SK-N-MC (cell line): ENCODE measurements around the gene ZNF512.
"Not testable (repeated sequence)": the region's sequence is repeated elsewhere in the genome, so short reads cannot be mapped to it uniquely, and the experiment has no call there.

Experiments
- DNase-seq: peaks from one replicate; pipeline ENCODE4 v3.0.0-alpha.2; 2011; ENCODE audit warnings: low read depth, low spot score
- H3K27ac ChIP-seq: fragments of 200-600 bp; sonication (generic); 2 replicates; pipeline ENCODE4 v1.5.1; 2016; ENCODE audit warnings: mixed run types
- H3K36me3 ChIP-seq: fragments of 200-600 bp; sonication (generic); 2 replicates; pipeline ENCODE4 v1.6.1; 2017; ENCODE audit warnings: antibody characterized with exemption, low read length, mixed read lengths; ENCODE audit not compliant: insufficient read depth
- H3K4me3 ChIP-seq: fragments of 200-600 bp; sonication (generic); 2 replicates; pipeline ENCODE4 v1.5.1; 2016
- H3K9ac ChIP-seq: fragments of 200-600 bp; sonication (generic); 2 replicates; pipeline ENCODE4 v1.8.0; 2017; ENCODE audit warnings: mixed run types, mixed read lengths; ENCODE audit not compliant: insufficient read length
- H3K9me3 ChIP-seq: fragments of 200-600 bp; sonication (generic); 2 replicates; pipeline ENCODE4 v1.6.1; 2017; ENCODE audit warnings: low read depth, mild to moderate bottlenecking, antibody characterized with exemption, low read length, moderate library complexity, mixed read lengths
- EZH2 ChIP-seq: fragments of 200-600 bp; sonication (generic); IDR thresholded peaks from one replicate; pipeline ENCODE4 v1.6.1; 2017; ENCODE audit warnings: antibody characterized with exemption
- FOXP2 ChIP-seq: optimal IDR thresholded peaks from 2 replicates; pipeline ENCODE3; 2011; ENCODE audit warnings: mild to moderate bottlenecking, moderate library complexity; ENCODE audit not compliant: insufficient read depth; ENCODE audit errors: extremely low read length, control extremely low read depth
- POLR2AphosphoS5 ChIP-seq: IDR thresholded peaks from 2 replicates; pipeline ENCODE4 v1.6.1; 2012; ENCODE audit warnings: mild to moderate bottlenecking, low read depth, low read length, borderline replicate concordance

ZNF512 gene

GRCh38 chr2:27593240-27593639, 10.4 kb downstream of the ZNF512 start:
- no peaks in the 10 kb centered on the region; the same call in 1 of the 2 replicates for H3K9me3 ChIP-seq
- H3K27ac ChIP-seq = no peak overlapping the region
- TF ChIP-seq EZH2 (no peak), POLR2AphosphoS5 (no peak), FOXP2 (no peak)

DNA sequence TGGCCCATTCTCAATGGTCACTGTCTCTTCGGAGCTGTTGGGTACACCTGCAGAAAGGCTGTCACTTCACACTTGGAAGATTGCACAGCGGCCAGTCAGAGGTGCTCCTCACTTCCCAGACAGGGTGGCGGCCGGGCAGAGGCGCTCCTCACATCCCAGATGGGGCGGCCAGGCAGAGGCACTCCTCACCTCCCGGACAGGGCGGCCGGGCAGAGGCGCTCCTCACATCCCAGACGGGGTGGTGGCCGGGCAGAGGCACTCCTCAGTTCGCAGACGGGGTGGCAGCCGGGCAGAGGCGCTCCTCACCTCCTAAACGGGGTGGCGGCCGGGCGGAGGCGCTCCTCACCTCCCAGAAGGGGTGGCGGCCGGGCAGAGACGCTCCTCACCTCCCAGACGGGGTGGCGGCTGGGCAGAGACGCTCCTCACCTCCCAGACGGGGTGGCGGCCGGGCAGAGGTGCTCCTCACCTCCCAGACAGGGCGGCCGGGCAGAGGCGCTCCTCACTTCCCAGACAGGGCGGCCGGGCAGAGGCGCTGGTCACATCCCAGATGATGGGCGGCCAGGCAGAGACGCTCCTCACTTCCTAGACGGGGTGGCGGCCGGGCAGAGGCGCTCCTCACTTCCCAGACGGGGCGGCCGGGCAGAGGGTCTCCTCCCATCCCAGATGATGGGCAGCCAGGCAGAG, 11.3 kb downstream of the ZNF512 start:
- not testable (repeated sequence) for H3K9ac ChIP-seq, H3K9me3 ChIP-seq, DNase-seq, H3K27ac ChIP-seq, H3K4me3 ChIP-seq, H3K36me3 ChIP-seq

More at GRCh38 chr2:27593240-27593639, 10.4 kb downstream of the ZNF512 start:
- Histone ChIP-seq H3K4me3 (no peak overlapping the region), H3K9ac (no peak overlapping the region), H3K36me3 (peaks cover 8% of the 10 kb centered on the region; the same call in 1 of the 2 replicates)
- DNase-seq = no peak

- not testable (repeated sequence) for H3K27ac ChIP-seq, H3K4me3 ChIP-seq, H3K9ac ChIP-seq, DNase-seq, H3K9me3 ChIP-seq
- peaks cover 21% of the 10 kb centered on the region for H3K36me3 ChIP-seq
Measured at GRCh38 chr2:27595412-27595811, 12.6 kb downstream of the ZNF512 start.

GRCh38 chr2:27596627-27597026, 13.8 kb downstream of the ZNF512 start:
- DNase-seq = no peak
- no peak overlapping the region for H3K27ac ChIP-seq
- no peak overlapping the region for H3K4me3 ChIP-seq
- H3K36me3 ChIP-seq = peaks cover 33% of the 10 kb centered on the region
- no peak for TF ChIP-seq POLR2AphosphoS5
- no peak for TF ChIP-seq EZH2
- no peak for TF ChIP-seq FOXP2
- no peaks in the 10 kb centered on the region for H3K9me3 ChIP-seq
- no peak overlapping the region for H3K9ac ChIP-seq

DNA sequence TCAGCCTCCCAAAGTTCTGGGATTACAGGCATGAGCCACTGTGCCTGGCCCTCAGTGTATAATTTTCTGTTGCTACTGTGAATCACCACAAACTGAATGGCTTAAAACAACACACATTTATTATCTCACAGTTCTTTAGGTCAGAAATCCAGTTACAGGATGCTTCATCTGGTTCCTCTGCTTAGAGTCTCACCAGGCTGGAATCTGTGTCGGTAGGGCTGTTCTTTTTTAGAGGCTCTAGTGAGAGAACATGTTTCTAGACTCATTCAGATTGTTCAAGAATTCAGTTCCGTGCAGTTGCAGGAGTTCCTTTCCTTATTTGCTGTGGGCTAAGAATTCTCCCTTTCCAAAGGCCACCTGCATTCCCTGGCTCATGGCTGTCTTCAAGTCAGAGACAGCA, 23.8 kb downstream of the ZNF512 start:
- Histone ChIP-seq H3K4me3 (no peak overlapping the region), H3K36me3 (peaks cover 65% of the 10 kb centered on the region), H3K9ac (no peak overlapping the region), H3K27ac (no peak overlapping the region), H3K9me3 (no peaks in the 10 kb centered on the region)
- TF ChIP-seq POLR2AphosphoS5 (no peak), EZH2 (no peak), FOXP2 (no peak)
- DNase-seq = no peak

DNA sequence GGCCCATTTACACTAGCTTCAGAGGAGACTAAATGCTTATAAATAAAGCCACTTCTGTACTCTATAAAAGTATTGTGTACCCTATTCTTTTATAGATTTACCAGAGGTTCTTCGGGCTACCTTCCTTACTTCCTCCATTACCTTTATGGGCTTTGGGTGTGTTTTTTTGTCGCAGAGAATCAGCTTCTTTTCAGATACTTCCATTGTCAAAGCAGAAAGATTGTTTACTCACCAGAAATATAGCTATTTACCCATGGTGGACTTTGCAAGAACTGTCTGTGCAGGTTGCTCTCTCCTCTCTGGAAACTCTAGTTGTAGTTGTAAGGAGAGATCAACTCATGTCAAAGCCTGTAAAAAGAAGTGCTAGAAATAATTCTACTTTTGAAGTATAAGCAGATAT, 31.1 kb downstream of the ZNF512 start:
- no peak for DNase-seq
- no peaks in the 10 kb centered on the region for H3K9me3 ChIP-seq
- H3K27ac ChIP-seq = no peak overlapping the region
- H3K4me3 ChIP-seq = no peak overlapping the region
- H3K36me3 ChIP-seq = peaks cover 72% of the 10 kb centered on the region
- TF ChIP-seq EZH2 (no peak), POLR2AphosphoS5 (no peak), FOXP2 (no peak)
- no peak overlapping the region for H3K9ac ChIP-seq

- TF ChIP-seq POLR2AphosphoS5 (no peak), EZH2 (no peak), FOXP2 (no peak)
- DNase-seq = no peak
- Histone ChIP-seq H3K27ac (no peak overlapping the region), H3K9me3 (no peaks in the 10 kb centered on the region), H3K4me3 (no peak overlapping the region), H3K36me3 (peaks cover 71% of the 10 kb centered on the region), H3K9ac (no peak overlapping the region)
Measured at GRCh38 chr2:27615316-27615715, 32.5 kb downstream of the ZNF512 start.

DNA sequence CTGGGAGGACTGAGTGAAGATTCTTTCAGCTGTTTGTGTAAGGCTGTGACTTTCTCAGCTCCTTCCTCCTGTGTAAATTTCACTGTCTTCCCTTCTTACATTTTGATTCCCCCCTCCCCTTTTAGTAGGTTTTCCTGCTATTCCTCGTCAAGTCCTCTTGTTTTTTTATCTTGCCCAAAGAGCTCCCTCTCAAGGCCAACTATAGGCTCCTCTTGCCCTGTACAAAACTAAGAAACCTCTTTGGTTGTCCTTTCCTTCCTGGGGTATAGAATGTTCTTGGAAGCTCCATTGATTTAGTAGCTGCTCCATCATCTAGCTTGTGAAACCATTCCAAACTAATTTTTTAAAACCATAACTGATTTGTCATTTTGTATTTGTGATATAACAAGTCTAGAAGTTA, 38.7 kb downstream of the ZNF512 start:
- Histone ChIP-seq H3K4me3 (no peak overlapping the region), H3K27ac (no peak overlapping the region), H3K9me3 (no peaks in the 10 kb centered on the region), H3K36me3 (peaks cover 62% of the 10 kb centered on the region), H3K9ac (no peak overlapping the region)
- TF ChIP-seq FOXP2 (no peak), EZH2 (no peak), POLR2AphosphoS5 (no peak)
- DNase-seq = no peak

DNA sequence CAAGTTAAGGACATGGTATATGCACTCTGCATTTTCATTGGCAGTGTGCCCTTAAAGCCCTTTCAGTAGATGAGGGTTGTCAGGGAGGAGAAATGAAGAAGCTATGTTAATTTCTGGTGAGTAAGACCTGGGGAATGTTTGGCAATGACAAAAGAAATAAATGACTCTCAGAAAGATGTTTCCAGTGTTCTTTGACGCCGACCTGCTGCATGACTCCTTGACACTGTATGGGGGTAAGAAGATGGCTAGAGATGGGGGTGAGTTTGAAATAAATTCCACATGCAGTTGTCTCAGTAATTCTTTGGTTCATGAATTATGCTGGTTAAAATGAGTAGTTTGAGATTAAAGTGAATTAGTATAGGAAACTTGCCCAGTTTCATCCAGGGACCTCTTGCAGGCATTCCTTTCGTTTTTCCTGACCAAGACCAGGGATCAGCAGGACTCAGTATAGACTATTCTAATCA, 40.1 kb downstream of the ZNF512 start:
- H3K36me3 ChIP-seq = peaks cover 48% of the 10 kb centered on the region
- H3K4me3 ChIP-seq = no peak overlapping the region
- TF ChIP-seq FOXP2 (no peak), POLR2AphosphoS5 (no peak), EZH2 (no peak)
- H3K9me3 ChIP-seq = no peaks in the 10 kb centered on the region
- H3K9ac ChIP-seq = no peak overlapping the region
- no peak for DNase-seq
- H3K27ac ChIP-seq = no peak overlapping the region
